ENCODE measurements around the gene PCDHB6. TPM values are rescaled to one million over a fixed set of nuclear protein-coding genes. Genes with fewer than 3 reads are reported as not detected.
"Not testable (repeated sequence)": the region's sequence is repeated elsewhere in the genome, so short reads cannot be mapped to it uniquely, and the experiment has no call there.

PCDHB6 gene
- total RNA-seq, 5 donors from 2014 or later (not counting 1 experiment from before 2014, with no cell fraction given) = not detected

DNA sequence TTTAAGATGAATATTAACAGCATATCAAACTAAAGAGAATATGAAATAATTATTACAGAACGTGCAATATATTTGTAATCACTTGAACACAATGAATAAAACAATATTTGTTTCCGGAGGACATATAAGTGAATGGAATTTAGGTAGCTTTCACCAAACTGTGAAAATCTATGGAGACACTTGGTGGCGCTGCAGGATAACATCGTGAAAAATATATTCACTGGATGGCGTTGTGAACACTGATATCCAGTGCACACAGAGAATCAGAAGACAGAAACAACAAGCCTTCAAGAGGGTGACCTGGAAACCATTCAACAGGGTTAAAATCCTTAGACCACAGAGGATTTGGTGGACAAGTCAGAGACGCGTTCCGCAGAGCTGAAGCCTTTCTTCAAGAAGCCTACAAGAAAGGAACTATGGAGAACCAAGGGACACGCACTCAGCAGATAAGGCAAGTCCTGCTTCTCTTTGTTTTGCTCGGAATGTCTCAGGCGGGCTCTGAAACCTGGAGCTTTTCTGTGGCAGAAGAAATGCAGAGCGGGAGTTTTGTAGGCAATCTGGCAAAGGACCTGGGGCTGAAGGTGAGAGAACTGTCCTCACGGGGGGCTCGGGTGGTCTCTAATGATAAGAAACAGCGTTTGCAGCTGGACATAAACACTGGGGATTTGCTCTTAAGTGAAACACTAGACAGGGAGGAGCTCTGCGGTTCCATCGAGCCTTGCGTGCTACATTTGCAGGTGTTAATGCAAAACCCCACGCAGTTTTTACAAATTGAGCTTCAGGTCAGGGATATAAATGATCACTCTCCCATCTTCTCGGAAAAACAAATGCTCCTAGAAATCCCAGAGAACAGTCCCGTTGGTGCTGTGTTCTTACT lies 49.7 kb downstream of the PCDHB6 start, which contains the start of gene PCDHB11:
Gene PCDHB11, plus strand, starts transcription at position 269 of the 877 bp plus-strand sequence. Its CDS starts 148 bp downstream, at position 417.
- POLR2A ChIA-PET = no interaction called here
- WGBS (ENCODE audit: insufficient coverage) = 49% methylated on average over 14 of the region's 21 CpGs
- Mint-ChIP-seq H3K4me3 (no peak within 1 kb of the TSS), H3K9me3 (peaks cover 7 to 45% (median 28%) of the 10 kb centered on the region in 3 donors), H3K27ac (no peak within 1 kb of the TSS), H3K36me3 (no peaks in the 10 kb centered on the region), H3K4me1 (no peaks in the 10 kb centered on the region), H3K27me3 (peaks cover 47 to 51% of the 10 kb centered on the region in 2 donors)
- H3K27me3 ChIP-seq (replicated peaks in 1 of 2; ENCODE audit: control insufficient read depth in 2 of 2, extremely low read depth in 1 of 2, insufficient read depth in 2 of 2, low read length in 1 of 2) = peaks cover 0 to 13% of the 10 kb centered on the region in 2 experiments
- peaks cover 5% of the 10 kb centered on the region for H3K9me3 ChIP-seq
- peak in 1 of 35 experiments; percentile 17 for DNase-seq
- H3K27ac ChIP-seq (ENCODE audit: low read length) = no peak within 1 kb of the TSS
- H3K36me3 ChIP-seq (ENCODE audit: control insufficient read depth in 2 of 2, extremely low read depth in 1 of 2, insufficient read depth in 1 of 2, low read length in 1 of 2) = no peaks in the 10 kb centered on the region
- peaks cover 0 to 2% of the 10 kb centered on the region in 2 experiments for H3K4me1 ChIP-seq (ENCODE audit: control insufficient read depth in 1 of 2, extremely low read depth in 1 of 2, insufficient read depth in 2 of 2, low read length in 2 of 2)
- ATAC-seq (replicated peaks in 1 of 4) = no peak
- H3K4me3 ChIP-seq (ENCODE audit: control insufficient read depth in 1 of 2, extremely low read depth in 1 of 2, low read length in 1 of 2) = no peak within 1 kb of the TSS
- CTCF ChIA-PET = no interaction called here

DNA sequence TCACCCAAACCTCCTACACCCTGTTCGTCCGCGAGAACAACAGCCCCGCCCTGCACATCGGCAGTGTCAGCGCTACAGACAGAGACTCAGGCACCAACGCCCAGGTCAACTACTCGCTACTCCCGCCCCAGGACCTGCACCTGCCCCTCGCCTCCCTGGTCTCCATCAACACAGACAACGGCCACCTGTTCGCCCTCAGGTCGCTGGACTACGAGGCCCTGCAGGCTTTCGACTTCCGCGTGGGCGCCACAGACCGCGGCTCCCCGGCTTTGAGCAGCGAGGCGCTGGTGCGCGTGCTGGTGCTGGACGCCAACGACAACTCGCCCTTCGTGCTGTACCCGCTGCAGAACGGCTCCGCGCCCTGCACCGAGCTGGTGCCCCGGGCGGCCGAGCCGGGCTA lies 51.3 kb downstream of the PCDHB6 start:
- ATAC-seq (replicated peaks in 1 of 4); H3K27ac Mint-ChIP-seq; H3K36me3 ChIP-seq (ENCODE audit: control insufficient read depth in 2 of 2, extremely low read depth in 1 of 2, insufficient read depth in 1 of 2, low read length in 1 of 2); H3K36me3 Mint-ChIP-seq; H3K9me3 ChIP-seq; DNase-seq; H3K4me3 ChIP-seq (ENCODE audit: control insufficient read depth in 1 of 2, extremely low read depth in 1 of 2, low read length in 1 of 2); H3K4me1 ChIP-seq (ENCODE audit: control insufficient read depth in 1 of 2, extremely low read depth in 1 of 2, insufficient read depth in 2 of 2, low read length in 2 of 2); H3K4me3 Mint-ChIP-seq; H3K4me1 Mint-ChIP-seq; CTCF ChIA-PET; H3K27ac ChIP-seq (ENCODE audit: low read length); POLR2A ChIA-PET: not testable (repeated sequence)
- H3K27me3 ChIP-seq (replicated peaks in 1 of 2; ENCODE audit: control insufficient read depth in 2 of 2, extremely low read depth in 1 of 2, insufficient read depth in 2 of 2, low read length in 1 of 2) = peaks cover 0 to 13% of the 10 kb centered on the region in 2 experiments
- H3K9me3 Mint-ChIP-seq = peaks cover 6 to 40% (median 25%) of the 10 kb centered on the region in 3 donors
- H3K27me3 Mint-ChIP-seq = peaks cover 51 to 55% of the 10 kb centered on the region in 2 donors
- 20% methylated on average over 9 of the region's 38 CpGs for WGBS (ENCODE audit: insufficient coverage)

GRCh38 chr5:141201646-141202045 lies 51.8 kb downstream of the PCDHB6 start:
- POLR2A ChIA-PET = not testable (repeated sequence)
- 48% methylated on average over 22 of the region's 35 CpGs for WGBS (ENCODE audit: insufficient coverage)

More at GRCh38 chr5:141201646-141202045, 51.8 kb downstream of the PCDHB6 start:
- not testable (repeated sequence) for H3K27ac Mint-ChIP-seq; H3K9me3 ChIP-seq; H3K4me1 Mint-ChIP-seq; DNase-seq; H3K4me3 Mint-ChIP-seq; ATAC-seq (replicated peaks in 1 of 4); H3K36me3 Mint-ChIP-seq; H3K27ac ChIP-seq (ENCODE audit: low read length); H3K4me3 ChIP-seq (ENCODE audit: control insufficient read depth in 1 of 2, extremely low read depth in 1 of 2, low read length in 1 of 2); H3K36me3 ChIP-seq (ENCODE audit: control insufficient read depth in 2 of 2, extremely low read depth in 1 of 2, insufficient read depth in 1 of 2, low read length in 1 of 2); H3K4me1 ChIP-seq (ENCODE audit: control insufficient read depth in 1 of 2, extremely low read depth in 1 of 2, insufficient read depth in 2 of 2, low read length in 2 of 2)
- Mint-ChIP-seq H3K27me3 (peaks cover 54 to 55% of the 10 kb centered on the region in 2 donors), H3K9me3 (peaks cover under 1 to 35% (median 20%) of the 10 kb centered on the region in 3 donors)
- peaks cover 0 to 13% of the 10 kb centered on the region in 2 experiments for H3K27me3 ChIP-seq (replicated peaks in 1 of 2; ENCODE audit: control insufficient read depth in 2 of 2, extremely low read depth in 1 of 2, insufficient read depth in 2 of 2, low read length in 1 of 2)
- CTCF ChIA-PET = interaction anchor here in 1 of 2 donors (0.7 kb wide), 1 partner anchor 1128 kb away, joined by 3 read pairs; no protein-coding TSS in a partner anchor

Other genes starting within 250 kb of the PCDHB6 start
- under 1 TPM in 1 of 5 donors, not detected in 4; 0.06 TPM for gene PCDHAC1, start 223.8 kb upstream of the PCDHB6 start, total RNA-seq
- under 1 TPM in 1 of 5 donors, not detected in 4; 0.03 TPM for gene PCDHAC2, start 183.6 kb upstream of the PCDHB6 start, total RNA-seq
- not detected for gene PCDHB1, start 98.7 kb upstream of the PCDHB6 start, total RNA-seq
- gene PCDHB2, start 55.4 kb upstream of the PCDHB6 start, total RNA-seq = 1 to 10 TPM in 1 of 5 donors, under 1 TPM in 1, not detected in 3; 0.09 to 1.4 TPM
- gene PCDHB3, start 49.6 kb upstream of the PCDHB6 start, total RNA-seq = 1 to 10 TPM in 1 of 5 donors, not detected in 4; 1.2 TPM
- gene PCDHB4, start 28.2 kb upstream of the PCDHB6 start, total RNA-seq = not detected
- gene PCDHB5, start 14.9 kb upstream of the PCDHB6 start, total RNA-seq = under 1 TPM in 3 of 5 donors, not detected in 2; 0.09 to 0.32 (median 0.30) TPM
- gene PCDHB7, start 22.6 kb downstream of the PCDHB6 start, total RNA-seq = not detected
- not detected for gene PCDHB8, start 27.7 kb downstream of the PCDHB6 start, total RNA-seq
- not detected for gene PCDHB16, start 32.3 kb downstream of the PCDHB6 start, total RNA-seq
- gene PCDHB9, start 37.1 kb downstream of the PCDHB6 start, total RNA-seq = under 1 TPM in 3 of 5 donors, not detected in 2; 0.09 to 0.26 (median 0.23) TPM
- gene PCDHB10, start 42.3 kb downstream of the PCDHB6 start, total RNA-seq = not detected
- gene PCDHB11, start 49.6 kb downstream of the PCDHB6 start, total RNA-seq = not detected
- gene PCDHB12, start 58.7 kb downstream of the PCDHB6 start, total RNA-seq = not detected
- under 1 TPM in 1 of 5 donors, not detected in 4; 0.06 TPM for gene PCDHB13, start 63.9 kb downstream of the PCDHB6 start, total RNA-seq
- under 1 TPM in 1 of 5 donors, not detected in 4; 0.12 TPM for gene PCDHB14, start 73.3 kb downstream of the PCDHB6 start, total RNA-seq
- under 1 TPM in 2 of 5 donors, not detected in 3; 0.12 to 0.16 TPM for gene PCDHB15, start 95.3 kb downstream of the PCDHB6 start, total RNA-seq
- 1 to 10 TPM in 2 of 5 donors, under 1 TPM in 2, not detected in 1; 0.49 to 2.0 (median 0.97) TPM for gene SLC25A2, start 154.0 kb downstream of the PCDHB6 start, total RNA-seq
- 100 to 1,000 TPM in 3 of 5 donors, 10 to 100 TPM in 2; 83.7 to 103 (median 101) TPM for gene TAF7, start 170.7 kb downstream of the PCDHB6 start, total RNA-seq
- gene PCDHGA1, start 180.5 kb downstream of the PCDHB6 start, total RNA-seq = under 1 TPM in 4 of 5 donors, not detected in 1; 0.16 to 0.38 (median 0.31) TPM
- gene PCDHGA2, start 188.7 kb downstream of the PCDHB6 start, total RNA-seq = under 1 TPM in 2 of 5 donors, not detected in 3; 0.13 to 0.15 TPM
- gene PCDHGA3, start 193.8 kb downstream of the PCDHB6 start, total RNA-seq = under 1 TPM in 2 of 5 donors, not detected in 3; 0.09 to 0.20 TPM
- gene PCDHGB1, start 200.0 kb downstream of the PCDHB6 start, total RNA-seq = under 1 TPM in 2 of 5 donors, not detected in 3; 0.13 to 0.19 TPM
- gene PCDHGA4, start 205.0 kb downstream of the PCDHB6 start, total RNA-seq = under 1 TPM in 4 of 5 donors, not detected in 1; 0.18 to 0.37 (median 0.28) TPM
- gene PCDHGB2, start 209.9 kb downstream of the PCDHB6 start, total RNA-seq = under 1 TPM; 0.16 to 0.62 (median 0.47) TPM
- under 1 TPM in 3 of 5 donors, not detected in 2; 0.06 to 0.43 (median 0.41) TPM for gene PCDHGA5, start 214.1 kb downstream of the PCDHB6 start, total RNA-seq
- under 1 TPM; 0.20 to 0.85 (median 0.41) TPM for gene PCDHGB3, start 220.2 kb downstream of the PCDHB6 start, total RNA-seq
- gene PCDHGA6, start 223.8 kb downstream of the PCDHB6 start, total RNA-seq = under 1 TPM; 0.19 to 0.64 (median 0.28) TPM
- under 1 TPM; 0.16 to 0.53 (median 0.21) TPM for gene PCDHGA7, start 232.7 kb downstream of the PCDHB6 start, total RNA-seq
- gene PCDHGB4, start 237.6 kb downstream of the PCDHB6 start, total RNA-seq = under 1 TPM; 0.09 to 0.29 (median 0.19) TPM
- gene PCDHGA8, start 242.6 kb downstream of the PCDHB6 start, total RNA-seq = under 1 TPM in 3 of 5 donors, not detected in 2; 0.05 to 0.13 (median 0.09) TPM
- under 1 TPM; 0.26 to 0.96 (median 0.39) TPM for gene PCDHGB5, start 247.9 kb downstream of the PCDHB6 start, total RNA-seq